HG02870 (cell line): ENCODE measurements around the gene NPAS2.

Experiments used
- ATAC-seq: cut with Tn5 transposase; IDR thresholded peaks from one replicate; pipeline ENCODE4 v1.9.1; 2021; ENCODE audit warnings: mild to moderate bottlenecking, moderate library complexity; ENCODE audit not compliant: unreplicated experiment

NPAS2 gene

GRCh38 chr2:100902817-100903405 is 83.0 kb downstream of the NPAS2 start:
- no peak for ATAC-seq

GRCh38 chr2:100903534-100904258 is 83.8 kb downstream of the NPAS2 start:
- no peak for ATAC-seq

- ATAC-seq: no peak
Observed at GRCh38 chr2:100905132-100905805, 85.3 kb downstream of the NPAS2 start.

GRCh38 chr2:100906131-100906530 is 86.2 kb downstream of the NPAS2 start:
- ATAC-seq: no peak

- ATAC-seq: no peak
Observed at GRCh38 chr2:100906679-100907078, 86.7 kb downstream of the NPAS2 start.

GRCh38 chr2:100907832-100908231 is 87.9 kb downstream of the NPAS2 start:
- ATAC-seq: no peak

GRCh38 chr2:100909534-100910081 is 89.7 kb downstream of the NPAS2 start:
- ATAC-seq: no peak

GRCh38 chr2:100910111-100910510 is 90.2 kb downstream of the NPAS2 start:
- ATAC-seq: no peak

GRCh38 chr2:100919316-100919715 is 99.4 kb downstream of the NPAS2 start:
- no peak for ATAC-seq

GRCh38 chr2:100921685-100922161 is 101.8 kb downstream of the NPAS2 start:
- ATAC-seq: no peak

GRCh38 chr2:100923461-100924060 is 103.6 kb downstream of the NPAS2 start:
- no peak for ATAC-seq

GRCh38 chr2:100924122-100924519 is 104.2 kb downstream of the NPAS2 start:
- no peak for ATAC-seq

- no peak for ATAC-seq
Observed at GRCh38 chr2:100924520-100925451, 104.8 kb downstream of the NPAS2 start.

GRCh38 chr2:100928235-100928634 is 108.3 kb downstream of the NPAS2 start:
- no peak for ATAC-seq

GRCh38 chr2:100929147-100929546 is 109.2 kb downstream of the NPAS2 start:
- ATAC-seq: no peak

GRCh38 chr2:100934504-100935371 is 114.8 kb downstream of the NPAS2 start:
- ATAC-seq: no peak

- ATAC-seq: no peak
Observed at GRCh38 chr2:100935372-100935752, 115.4 kb downstream of the NPAS2 start.

- ATAC-seq: no peak
Observed at GRCh38 chr2:100936070-100936741, 116.3 kb downstream of the NPAS2 start.
